ENCODE results near the gene DLK1. TPM values are rescaled to one million over a fixed set of nuclear protein-coding genes. Genes with fewer than 3 reads are reported as not detected.
A peak's percentile ranks its signal among the peaks of the same experiment; 100 is the strongest.

The DLK1 gene
- total and polyA plus RNA-seq, 2 of the 13 experiments (the other 11 are each of a cell fraction or from before 2014, with no cell fraction given), result 95.5 to 312 TPM

- 0 out of 2 replicates have a peak, but pooled peaks have one; percentile 24 for TF ChIP-seq ZNF609 (CRISPR knock-in tag; IDR thresholded peaks at IDR 0.05; ENCODE audit: borderline replicate concordance)
- TF ChIP-seq CBFB (CRISPR knock-in tag; IDR thresholded peaks at IDR 0.05), result 0 out of 2 replicates have a peak, but pooled peaks have one; percentile 36
- 0 out of 2 replicates have a peak, but pooled peaks have one; percentile 29 for TF ChIP-seq ZGPAT (CRISPR knock-in tag; IDR thresholded peaks at IDR 0.05)
- TF ChIP-seq BCL6 (CRISPR knock-in tag; IDR thresholded peaks at IDR 0.05), result peak; percentile 87
- TF ChIP-seq TEAD3 (CRISPR knock-in tag; optimal IDR thresholded peaks at IDR 0.05; ENCODE audit: borderline replicate concordance), result peak; percentile 63
- TF ChIP-seq SIX4 (CRISPR knock-in tag; IDR thresholded peaks at IDR 0.05), result 0 out of 2 replicates have a peak, but pooled peaks have one; percentile 22
- no peak for TF ChIP-seq NFRKB (IDR thresholded peaks at IDR 0.05)
- no peak for TF ChIP-seq ZNF703 (CRISPR knock-in tag; IDR thresholded peaks at IDR 0.05; ENCODE audit: borderline replicate concordance)
- TF ChIP-seq ZHX1 (CRISPR knock-in tag; IDR thresholded peaks at IDR 0.05; ENCODE audit: low read depth), result 0 out of 2 replicates have a peak, but pooled peaks have one; percentile 44
- TF ChIP-seq ZNF552 (CRISPR knock-in tag; IDR thresholded peaks at IDR 0.05; ENCODE audit: borderline replicate concordance), result no peak
- TF ChIP-seq ARNT2 (CRISPR knock-in tag; IDR thresholded peaks at IDR 0.05; ENCODE audit: low read depth), result 0 out of 2 replicates have a peak, but pooled peaks have one; percentile 46
- peak; percentile 57 for TF ChIP-seq SKI (IDR thresholded peaks at IDR 0.05; ENCODE audit: partially characterized antibody)
- peak; percentile 57; the same call in 1 of the 2 replicates for TF ChIP-seq PAXIP1 (CRISPR knock-in tag; conservative IDR thresholded peaks at IDR 0.05)
- TF ChIP-seq BATF2 (CRISPR knock-in tag; IDR thresholded peaks at IDR 0.05), result no peak
- no peak for TF ChIP-seq SOX6 (IDR thresholded peaks at IDR 0.05)
- peak; percentile 49; the same call in 1 of the 2 replicates for TF ChIP-seq SOX6 (CRISPR knock-in tag; IDR thresholded peaks at IDR 0.05)
Measured at GRCh38 chr14:100762089-100762515, 35.4 kb downstream of the DLK1 start (continued).
